Bronchial epithelial cell (primary cell): ENCODE data around the gene PXDN. TPM values are rescaled to one million over a fixed set of nuclear protein-coding genes. Genes with fewer than 3 reads are reported as not detected.

Experiments used
- DNase-seq: peaks from one replicate; pipeline ENCODE4 v3.0.0-alpha.2; 2010; ENCODE audit warnings: low read depth
- FAIRE-seq: peaks from 2 replicates; lab custom pipeline; 2011; peaks lifted over from hg19 to GRCh38; lab: Jason Lieb, UNC
- H3K27me3 ChIP-seq: 2 replicates; pipeline ENCODE4 v1.5.1; 2011; ENCODE audit warnings: low read length; ENCODE audit not compliant: control insufficient read depth, insufficient read depth
- H3K36me3 ChIP-seq: 2 replicates; pipeline ENCODE4 v1.5.1; 2011; ENCODE audit warnings: low read length; ENCODE audit not compliant: control insufficient read depth, insufficient read depth
- H3K4me3 ChIP-seq: 2 replicates; pipeline ENCODE4 v1.5.1; 2011; ENCODE audit warnings: mild to moderate bottlenecking, low read depth, low read length, control low read depth
- CTCF ChIP-seq: IDR thresholded peaks from 2 replicates; pipeline ENCODE4 v1.5.1; 2011; ENCODE audit warnings: mild to moderate bottlenecking, moderate library complexity, low read length, control low read depth, inconsistent platforms; ENCODE audit not compliant: insufficient read depth, severe bottlenecking
- total RNA-seq: library from RNA; depleted of rRNA; stranded (reverse); fragments of >200 nt; gene quantifications from 2 replicates; pipeline ENCODE4 v1.2.1, GENCODE V29; 2014

The PXDN gene
- total RNA-seq, 1 donor from 2014 or later = 34.0 TPM

DNA sequence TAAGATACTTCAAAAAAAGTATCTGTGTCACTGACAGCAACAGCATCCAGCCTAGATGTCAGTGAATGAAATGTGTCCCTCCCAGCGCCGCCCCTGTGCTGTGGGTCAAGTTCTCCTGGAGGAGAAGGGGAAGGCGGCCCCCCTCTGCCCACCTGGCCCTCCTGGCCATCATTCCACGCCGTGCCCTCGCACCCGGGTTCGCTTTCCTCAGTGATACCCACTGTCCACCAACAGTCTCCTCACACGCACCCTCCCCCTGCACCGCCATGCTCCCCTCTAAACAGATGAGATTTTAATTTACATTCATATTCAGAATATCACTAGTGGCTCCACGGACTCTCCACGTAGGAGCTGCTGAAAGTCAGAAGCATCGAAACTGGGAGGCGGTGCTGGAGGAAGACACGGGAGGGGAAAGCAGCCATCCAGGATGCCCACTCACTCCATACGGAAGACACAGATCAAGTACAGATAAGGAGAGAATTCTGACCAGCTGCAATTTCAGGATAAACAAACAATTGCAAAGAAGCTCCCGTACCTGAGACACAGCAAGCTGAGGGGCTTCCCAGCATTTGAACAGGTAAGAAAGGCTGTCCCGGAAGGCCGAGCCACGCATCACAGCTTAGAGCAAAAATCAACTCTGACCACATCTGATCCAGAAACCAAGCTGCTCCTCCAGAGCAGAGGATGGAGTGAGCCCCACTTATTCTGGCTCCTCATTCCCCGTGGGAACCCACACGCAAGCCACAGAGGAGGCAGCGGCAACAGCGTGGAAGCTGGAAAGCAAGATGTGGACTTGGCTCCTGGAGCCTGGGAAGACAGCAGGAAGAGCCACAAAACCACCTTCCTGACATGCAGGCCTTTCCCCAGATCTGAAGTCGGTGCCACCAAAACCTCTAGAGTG, 49.7 kb downstream of the PXDN start:
- FAIRE-seq (no peak), DNase-seq (no peak)
- peaks cover 5% of the 10 kb centered on the region for H3K36me3 ChIP-seq
- no peak overlapping the region for H3K4me3 ChIP-seq
- no peaks in the 10 kb centered on the region for H3K27me3 ChIP-seq
- TF ChIP-seq CTCF = no peak

DNA sequence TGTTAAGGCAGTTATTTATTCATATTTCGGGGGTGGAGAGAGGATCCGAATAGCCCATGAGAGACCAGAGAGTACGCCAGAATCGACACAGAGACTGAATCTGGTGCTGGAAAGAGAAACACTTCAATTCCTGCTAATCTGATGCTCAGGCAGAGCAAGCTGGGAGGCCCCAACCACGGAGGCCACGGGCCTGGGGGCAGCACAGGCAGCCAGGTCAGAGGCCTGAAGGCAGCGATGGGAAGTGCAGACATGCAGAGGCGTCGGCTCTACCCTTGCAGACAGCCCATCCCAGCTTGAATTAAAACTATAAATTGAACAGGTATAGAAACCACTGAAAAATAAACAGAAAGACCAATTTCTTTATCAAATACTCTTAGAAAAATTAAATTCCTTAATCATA, 50.6 kb downstream of the PXDN start:
- Histone ChIP-seq H3K27me3 (no peaks in the 10 kb centered on the region), H3K36me3 (peaks cover 5% of the 10 kb centered on the region), H3K4me3 (no peak overlapping the region)
- no peak for TF ChIP-seq CTCF
- DNase-seq (no peak), FAIRE-seq (no peak)

DNA sequence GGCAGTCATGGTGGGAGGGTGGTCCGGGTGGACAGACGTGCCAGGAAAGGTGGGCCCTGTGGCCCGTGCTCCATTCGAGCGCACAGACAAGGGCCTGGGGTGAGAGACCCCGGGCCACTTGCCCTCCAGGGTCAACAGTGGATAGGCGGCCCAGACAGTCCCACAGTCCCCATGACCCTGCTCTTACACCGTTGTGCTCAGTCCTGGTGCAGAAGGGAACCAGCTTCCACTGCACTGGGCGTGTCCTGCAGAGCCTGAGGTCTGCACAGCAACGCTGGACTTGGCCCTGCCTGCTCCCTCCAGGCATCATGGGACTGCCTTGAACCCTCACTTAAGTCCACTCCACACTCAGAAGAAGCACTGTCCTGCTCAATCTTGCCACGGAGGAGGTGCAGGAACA, 52.0 kb downstream of the PXDN start:
- no peak for FAIRE-seq
- no peak overlapping the region for H3K4me3 ChIP-seq
- DNase-seq = no peak
- H3K27me3 ChIP-seq = no peaks in the 10 kb centered on the region
- peaks cover 8% of the 10 kb centered on the region for H3K36me3 ChIP-seq
- no peak for TF ChIP-seq CTCF

DNA sequence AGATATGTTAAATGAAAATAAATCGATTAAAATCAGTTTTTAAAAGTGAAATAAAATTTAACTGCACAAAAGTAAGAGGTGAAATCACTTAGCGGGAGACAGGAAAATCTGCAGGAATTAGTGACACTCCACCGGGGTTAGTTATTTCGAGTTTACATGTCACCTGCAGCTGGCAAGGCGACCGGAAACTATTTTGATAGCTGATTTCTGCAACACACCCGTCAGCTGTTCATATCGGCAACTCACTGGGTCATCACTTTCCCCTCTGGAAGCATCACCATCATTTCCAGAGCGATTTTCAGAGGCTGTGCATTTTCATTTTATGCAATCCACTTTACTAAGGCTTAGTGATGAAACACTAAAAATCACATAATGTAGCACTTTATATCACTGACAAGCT, 52.9 kb downstream of the PXDN start:
- FAIRE-seq = no peak
- no peak for TF ChIP-seq CTCF
- Histone ChIP-seq H3K27me3 (no peaks in the 10 kb centered on the region), H3K36me3 (peaks cover 8% of the 10 kb centered on the region), H3K4me3 (no peak overlapping the region)
- DNase-seq = no peak

GRCh38 chr2:1690056-1690775, 54.1 kb downstream of the PXDN start:
- no peak for DNase-seq
- no peak overlapping the region for H3K4me3 ChIP-seq
- H3K36me3 ChIP-seq = peaks cover 8% of the 10 kb centered on the region
- FAIRE-seq = no peak
- TF ChIP-seq CTCF = no peak
- no peaks in the 10 kb centered on the region for H3K27me3 ChIP-seq
